Ishikawa (cell line): Measurements from ENCODE around the gene KLHL12.

Experiments used
- CEBPB ChIP-seq: IDR thresholded peaks from 2 replicates; pipeline ENCODE4 v1.6.1; 2012
- TF ChIP-seq, protein P1 (sequence below): IDR thresholded peaks from 2 replicates; pipeline ENCODE4 v1.6.1; 2012

DNA sequence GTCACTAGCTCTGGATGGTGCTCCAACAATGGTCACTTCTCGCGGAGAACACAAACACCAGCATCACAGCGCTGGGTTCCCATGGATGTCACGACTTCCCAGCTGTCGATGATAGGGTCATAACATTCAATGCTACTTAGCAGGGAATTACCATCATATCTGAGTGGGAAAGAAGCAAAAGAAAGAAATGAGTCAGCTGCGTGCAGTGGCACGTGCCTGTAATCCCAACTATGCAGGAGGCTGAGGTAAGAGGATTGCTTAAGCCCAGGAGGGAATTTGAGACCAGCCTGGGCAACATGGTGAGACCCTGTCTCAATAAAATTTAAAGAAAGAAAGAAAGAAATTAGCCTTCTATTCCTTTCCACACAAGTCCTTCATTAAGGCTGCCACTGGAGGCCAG, 34.5 kb downstream of the KLHL12 start:
- TF ChIP-seq CEBPB = no peak
- TF ChIP-seq, protein P1, sequence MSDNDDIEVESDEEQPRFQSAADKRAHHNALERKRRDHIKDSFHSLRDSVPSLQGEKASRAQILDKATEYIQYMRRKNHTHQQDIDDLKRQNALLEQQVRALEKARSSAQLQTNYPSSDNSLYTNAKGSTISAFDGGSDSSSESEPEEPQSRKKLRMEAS = no peak
